ENCODE measurements around the gene SYT11.

Gene SYT11

GRCh38 chr1:155933591-155934096 is 74.3 kb downstream of the SYT11 start:
- TF ChIP-seq GATA3 (IDR thresholded peaks at IDR 0.05; ENCODE audit: low read depth, low read length) (no peak), GATA2 (IDR thresholded peaks at IDR 0.05; ENCODE audit: low read depth, low read length) (no peak)

GRCh38 chr1:155934097-155934935 is 74.9 kb downstream of the SYT11 start, which contains the start of gene KHDC4:
KHDC4 (minus strand) TSS chr1:155934413; CDS start chr1:155934373, 40 bp downstream.
- no peak for TF ChIP-seq GATA3 (IDR thresholded peaks at IDR 0.05; ENCODE audit: low read depth, low read length)
- TF ChIP-seq GATA2 (IDR thresholded peaks at IDR 0.05; ENCODE audit: low read depth, low read length) = no peak

Measured in SH-SY5Y (cell line).